Panc1 (cell line): Measurements from ENCODE around the gene SLC66A1. TPM values are rescaled to one million over a fixed set of nuclear protein-coding genes. Genes with fewer than 3 reads are reported as not detected.
A peak's percentile ranks its signal among the peaks of the same experiment; 100 is the strongest.

Experiments
- ATAC-seq: fragments of 200-7000 bp; cut with Tn5 transposase; 2 replicates; pipeline ENCODE4 v1.9.1; 2020; ENCODE audit warnings: mild to moderate bottlenecking, moderate library complexity
- BruUV-seq: library from RNA; stranded (reverse); fragments of 400-500 nt; replicated peaks from 2 replicates; lab custom pipeline; 2021; lab: Mats Ljungman, UMichigan
- CTCF ChIA-PET: fragments of 300-600 bp; sonication (Branson Sonifier 250); formaldehyde crosslinking; loops from one replicate; lab custom pipeline; 2022; ENCODE audit warnings: antibody characterized with exemption; lab: Charles Lee
- POLR2A ChIA-PET: fragments of 300-600 bp; sonication (Branson Sonifier 250); formaldehyde crosslinking; loops from one replicate; lab custom pipeline; 2022; ENCODE audit warnings: antibody characterized with exemption; lab: Charles Lee
- DNase-seq: peaks from one replicate; pipeline ENCODE4 v3.0.0-alpha.2; 2010; ENCODE audit warnings: low read depth, low spot score
- H3K27ac ChIP-seq: 2 replicates; pipeline ENCODE4 v1.5.1; 2011; ENCODE audit warnings: mild to moderate bottlenecking, low read length, inconsistent platforms
- H3K27me3 ChIP-seq: fragments of 200-500 bp; sonication (Bioruptor generic); 2 replicates; pipeline ENCODE4 v1.6.0; 2014; ENCODE audit warnings: low read length, inconsistent platforms; ENCODE audit not compliant: control insufficient read depth, insufficient read depth
- H3K36me3 ChIP-seq: fragments of 200-500 bp; sonication (Bioruptor generic); 2 replicates; pipeline ENCODE4 v1.5.1; 2014; ENCODE audit warnings: inconsistent platforms, mild to moderate bottlenecking, low read length, moderate library complexity; ENCODE audit not compliant: control insufficient read depth, insufficient read depth
- H3K4me1 ChIP-seq: 2 replicates; pipeline ENCODE4 v1.5.1; 2011; ENCODE audit warnings: inconsistent platforms, mild to moderate bottlenecking, low read length, moderate library complexity; ENCODE audit not compliant: control insufficient read depth, insufficient read depth
- H3K4me3 ChIP-seq, 2 experiments: 2 replicates each; pipeline ENCODE4 v1.5.1; 2011 to 2012; ENCODE audit warnings: low read depth in 2 of 2, low read length in 2 of 2, mild to moderate bottlenecking in 2 of 2, inconsistent platforms in 1 of 2, moderate library complexity in 1 of 2
- H3K9me3 ChIP-seq: fragments of 200-500 bp; sonication (Bioruptor generic); 2 replicates; pipeline ENCODE4 v1.5.1; 2014; ENCODE audit warnings: low read depth, mild to moderate bottlenecking, inconsistent platforms, low read length, moderate library complexity; ENCODE audit not compliant: control insufficient read depth, insufficient read depth
- POLR2AphosphoS5 ChIP-seq: IDR thresholded peaks from 2 replicates; pipeline ENCODE4 v1.6.1; 2012; ENCODE audit warnings: mild to moderate bottlenecking, low read depth, low read length, moderate library complexity
- SIN3A ChIP-seq: IDR thresholded peaks from 2 replicates; pipeline ENCODE4 v1.6.1; 2012; ENCODE audit warnings: low read depth, mild to moderate bottlenecking, low read length, moderate library complexity, borderline replicate concordance; ENCODE audit not compliant: insufficient read depth
- TCF7L2 ChIP-seq: IDR thresholded peaks from 2 replicates; pipeline ENCODE4 v1.6.1; 2011; ENCODE audit warnings: mild to moderate bottlenecking, low read depth, low read length, inconsistent platforms
- in situ Hi-C: cut with HindIII; loops from 2 replicates; pipeline ENCODE4 v1.10.0; 2016; ENCODE audit warnings: low sequenced_read_pairs, low pct_unique_long_range_greater_than_20kb
- intact Hi-C: fragments of 100-400 bp; cut with micrococcal nuclease; formaldehyde crosslinking; loops from one replicate; pipeline ENCODE4 v1.10.0; 2022; ENCODE audit not compliant: unreplicated experiment
- total RNA-seq: library from RNA; stranded (reverse); gene quantifications from one replicate; pipeline ENCODE4 v1.2.1, GENCODE V29; 2021; ENCODE audit not compliant: unreplicated experiment
- TF ChIP-seq, protein P1 (sequence below), 2 experiments: IDR thresholded peaks; 2 replicates each; pipeline ENCODE4 v1.6.1; 2011 to 2012; ENCODE audit warnings: low read depth in 2 of 2, control low read depth in 1 of 2, low read length in 1 of 2, mild to moderate bottlenecking in 1 of 2, moderate library complexity in 1 of 2; ENCODE audit not compliant: insufficient read depth in 1 of 2
- TF ChIP-seq, protein P2 (sequence below): fragments of 450-650 bp; IDR thresholded peaks from 2 replicates; pipeline ENCODE4 v1.5.1; 2017; ENCODE audit warnings: mild to moderate bottlenecking

SLC66A1 gene
- total RNA-seq, 1 experiment from 2014 or later, result 42.0 TPM

- H3K4me1 ChIP-seq, result peaks cover 10% of the 10 kb centered on the region
- no peaks in the 10 kb centered on the region for H3K9me3 ChIP-seq
- POLR2A ChIA-PET, result no interaction called here
- intact Hi-C loops, result no loop called here
- CTCF ChIA-PET, result interaction anchor here (0.7 to 0.8 kb wide), 2 partner anchors 283 to 286 kb away, joined by 3 read pairs; no protein-coding TSS in a partner anchor
- no peak for TF ChIP-seq SIN3A
- TF ChIP-seq, protein P1, sequence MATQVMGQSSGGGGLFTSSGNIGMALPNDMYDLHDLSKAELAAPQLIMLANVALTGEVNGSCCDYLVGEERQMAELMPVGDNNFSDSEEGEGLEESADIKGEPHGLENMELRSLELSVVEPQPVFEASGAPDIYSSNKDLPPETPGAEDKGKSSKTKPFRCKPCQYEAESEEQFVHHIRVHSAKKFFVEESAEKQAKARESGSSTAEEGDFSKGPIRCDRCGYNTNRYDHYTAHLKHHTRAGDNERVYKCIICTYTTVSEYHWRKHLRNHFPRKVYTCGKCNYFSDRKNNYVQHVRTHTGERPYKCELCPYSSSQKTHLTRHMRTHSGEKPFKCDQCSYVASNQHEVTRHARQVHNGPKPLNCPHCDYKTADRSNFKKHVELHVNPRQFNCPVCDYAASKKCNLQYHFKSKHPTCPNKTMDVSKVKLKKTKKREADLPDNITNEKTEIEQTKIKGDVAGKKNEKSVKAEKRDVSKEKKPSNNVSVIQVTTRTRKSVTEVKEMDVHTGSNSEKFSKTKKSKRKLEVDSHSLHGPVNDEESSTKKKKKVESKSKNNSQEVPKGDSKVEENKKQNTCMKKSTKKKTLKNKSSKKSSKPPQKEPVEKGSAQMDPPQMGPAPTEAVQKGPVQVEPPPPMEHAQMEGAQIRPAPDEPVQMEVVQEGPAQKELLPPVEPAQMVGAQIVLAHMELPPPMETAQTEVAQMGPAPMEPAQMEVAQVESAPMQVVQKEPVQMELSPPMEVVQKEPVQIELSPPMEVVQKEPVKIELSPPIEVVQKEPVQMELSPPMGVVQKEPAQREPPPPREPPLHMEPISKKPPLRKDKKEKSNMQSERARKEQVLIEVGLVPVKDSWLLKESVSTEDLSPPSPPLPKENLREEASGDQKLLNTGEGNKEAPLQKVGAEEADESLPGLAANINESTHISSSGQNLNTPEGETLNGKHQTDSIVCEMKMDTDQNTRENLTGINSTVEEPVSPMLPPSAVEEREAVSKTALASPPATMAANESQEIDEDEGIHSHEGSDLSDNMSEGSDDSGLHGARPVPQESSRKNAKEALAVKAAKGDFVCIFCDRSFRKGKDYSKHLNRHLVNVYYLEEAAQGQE (IDR thresholded peaks at IDR 0.05; ENCODE audit: insufficient read depth in 1 of 2, low read depth in 2 of 2, low read length in 1 of 2), result no peak
- TF ChIP-seq, protein P2, sequence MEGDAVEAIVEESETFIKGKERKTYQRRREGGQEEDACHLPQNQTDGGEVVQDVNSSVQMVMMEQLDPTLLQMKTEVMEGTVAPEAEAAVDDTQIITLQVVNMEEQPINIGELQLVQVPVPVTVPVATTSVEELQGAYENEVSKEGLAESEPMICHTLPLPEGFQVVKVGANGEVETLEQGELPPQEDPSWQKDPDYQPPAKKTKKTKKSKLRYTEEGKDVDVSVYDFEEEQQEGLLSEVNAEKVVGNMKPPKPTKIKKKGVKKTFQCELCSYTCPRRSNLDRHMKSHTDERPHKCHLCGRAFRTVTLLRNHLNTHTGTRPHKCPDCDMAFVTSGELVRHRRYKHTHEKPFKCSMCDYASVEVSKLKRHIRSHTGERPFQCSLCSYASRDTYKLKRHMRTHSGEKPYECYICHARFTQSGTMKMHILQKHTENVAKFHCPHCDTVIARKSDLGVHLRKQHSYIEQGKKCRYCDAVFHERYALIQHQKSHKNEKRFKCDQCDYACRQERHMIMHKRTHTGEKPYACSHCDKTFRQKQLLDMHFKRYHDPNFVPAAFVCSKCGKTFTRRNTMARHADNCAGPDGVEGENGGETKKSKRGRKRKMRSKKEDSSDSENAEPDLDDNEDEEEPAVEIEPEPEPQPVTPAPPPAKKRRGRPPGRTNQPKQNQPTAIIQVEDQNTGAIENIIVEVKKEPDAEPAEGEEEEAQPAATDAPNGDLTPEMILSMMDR, result no peak
- ATAC-seq (no peak), DNase-seq (no peak)
- no peaks in the 10 kb centered on the region for H3K36me3 ChIP-seq
- peak overlapping the region; percentile 23; the same call in 1 of the 2 replicates for H3K27ac ChIP-seq
- in situ Hi-C loops, result no loop called here
- no TSS peak for BruUV-seq
- H3K4me3 ChIP-seq, result no peak overlapping the region
- H3K27me3 ChIP-seq, result no peaks in the 10 kb centered on the region
Observed at GRCh38 chr1:19367584-19368041, 55.5 kb downstream of the SLC66A1 start.

GRCh38 chr1:19368050-19368449 is 55.9 kb downstream of the SLC66A1 start:
- in situ Hi-C loops, result no loop called here
- BruUV-seq, result no TSS peak
- intact Hi-C loops, result no loop called here
- POLR2A ChIA-PET, result no interaction called here
- Histone ChIP-seq H3K36me3 (no peaks in the 10 kb centered on the region), H3K9me3 (no peaks in the 10 kb centered on the region), H3K27me3 (no peaks in the 10 kb centered on the region), H3K4me3 (no peak overlapping the region), H3K27ac (no peak overlapping the region), H3K4me1 (peaks cover 10% of the 10 kb centered on the region)
- TF ChIP-seq TCF7L2, result no peak
- TF ChIP-seq POLR2AphosphoS5, result no peak
- TF ChIP-seq, protein P2, result no peak
- TF ChIP-seq SIN3A, result no peak
- TF ChIP-seq, protein P1 (IDR thresholded peaks at IDR 0.05; ENCODE audit: insufficient read depth in 1 of 2, low read depth in 2 of 2, low read length in 1 of 2), result no peak
- ATAC-seq (no peak), DNase-seq (no peak)
- CTCF ChIA-PET, result interaction anchor here (0.8 kb wide), 1 partner anchor 283 kb away, joined by 3 read pairs; no protein-coding TSS in a partner anchor
